Thyroid gland (tissue), 4 donors: ENCODE data around the gene PLCL1. TPM values are rescaled to one million over a fixed set of nuclear protein-coding genes. Genes with fewer than 3 reads are reported as not detected.
A peak's percentile ranks its signal among the peaks of the same experiment; 100 is the strongest.

Experiments
- DNase-seq, 2 donors: peaks; one replicate each; pipeline ENCODE4 v3.0.0-alpha.2; 2019
- H3K27ac ChIP-seq, 3 donors: fragments of 200-600 bp; sonication (generic); 1 replicate in 2 of 3; 2 replicates in 1 of 3; pipeline ENCODE4 v1.5.1; 2016 to 2019; ENCODE audit warnings: mild to moderate bottlenecking in 1 of 3, moderate library complexity in 1 of 3
- H3K27me3 ChIP-seq: fragments of 200-600 bp; sonication (generic); one replicate; pipeline ENCODE4 v1.5.1; 2019
- H3K36me3 ChIP-seq, 2 donors: fragments of 200-600 bp; sonication (generic); one replicate each; pipeline ENCODE4 v1.5.1; 2016 to 2019
- H3K4me1 ChIP-seq, 2 donors: fragments of 200-600 bp; sonication (generic); one replicate each; pipeline ENCODE4 v1.5.1; 2017 to 2019
- H3K4me3 ChIP-seq, 3 donors: fragments of 200-600 bp; sonication (generic); replicated peaks in 1 of 3; 1 replicate in 2 of 3; 2 replicates in 1 of 3; pipeline ENCODE4 v1.5.1; 2016; ENCODE audit warnings: mild to moderate bottlenecking in 1 of 3
- H3K9me3 ChIP-seq: fragments of 200-600 bp; sonication (generic); one replicate; pipeline ENCODE4 v1.5.1; 2017
- POLR2A ChIP-seq, 2 donors: fragments of 450-650 bp; IDR thresholded peaks; one replicate each; pipeline ENCODE4 v1.6.1; 2017; ENCODE audit warnings: antibody characterized with exemption in 2 of 2, mild to moderate bottlenecking in 2 of 2, moderate library complexity in 1 of 2
- WGBS, 2 donors: methylation state at CpG; one replicate each; pipeline ENCODE4 v1.1.5; 2017; 5-methylcytosine and 5-hydroxymethylcytosine counted together
- intact Hi-C: fragments of 100-400 bp; cut with DNase I; formaldehyde crosslinking; loops from one replicate; pipeline ENCODE4 v1.15.1; 2023
- total RNA-seq, 4 donors: library from RNA; depleted of rRNA; stranded (reverse); fragments of >200 nt; gene quantifications; one replicate each; pipeline ENCODE4 v1.2.3, GENCODE V29; 2016
- TF ChIP-seq, protein P1 (sequence below), 6 experiments: fragments of 200-600 bp in 3 of 6; fragments of 450-650 bp in 3 of 6; sonication (generic) in 3 of 6; IDR thresholded peaks; one replicate each; pipeline ENCODE4 v1.5.1; 2016 to 2019; ENCODE audit warnings: antibody characterized with exemption in 6 of 6, mild to moderate bottlenecking in 2 of 6, inconsistent platforms in 1 of 6, moderate library complexity in 1 of 6

The PLCL1 gene
- total RNA-seq, result 10 to 100 TPM in 2 of 4 donors, 1 to 10 TPM in 2; 9.1 to 11.8 (median 9.9) TPM

DNA sequence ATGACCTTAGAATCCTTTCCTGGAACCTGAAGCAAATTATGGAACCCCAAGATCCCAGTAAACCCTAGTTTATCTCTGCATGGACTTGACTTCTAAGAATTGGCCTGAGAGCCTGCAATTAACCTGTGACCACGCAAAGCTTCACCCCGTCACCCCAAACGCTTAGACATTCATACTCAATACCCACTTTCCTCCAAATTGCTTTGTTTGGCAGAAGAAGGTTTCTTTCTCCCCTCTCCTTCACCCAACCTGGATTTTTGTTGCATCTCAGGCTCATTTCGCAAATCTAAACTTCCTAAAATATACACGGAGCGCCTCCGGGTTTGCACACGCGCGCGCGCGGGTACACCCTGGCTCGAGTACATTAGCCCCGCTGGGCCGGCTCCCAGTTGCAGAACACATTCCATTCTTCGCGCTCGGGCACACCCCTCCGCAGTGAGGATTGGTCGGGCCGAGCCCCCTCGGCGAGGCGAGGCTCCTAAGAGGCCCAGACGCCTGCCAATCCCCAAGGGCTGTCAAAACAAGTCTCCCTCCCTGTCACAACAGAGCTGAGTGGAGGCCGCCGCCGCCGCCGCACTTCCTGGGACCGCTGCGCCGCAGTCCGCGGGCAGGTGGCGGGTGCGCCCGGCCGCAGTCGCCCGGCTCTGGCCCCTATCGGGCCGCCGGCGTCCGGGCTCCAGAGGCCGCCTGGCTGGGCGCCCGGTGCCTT is at the start of gene PLCL1:
PLCL1 (plus strand) TSS at position 545 of the 709 bp plus-strand sequence.
- peak within 1 kb of the TSS; percentile 42 to 87 (median 83) for H3K4me3 ChIP-seq
- H3K9me3 ChIP-seq, result no peaks in the 10 kb centered on the region
- WGBS, 2 donors, result 1 to 2% methylated on average over 28 to 40 of the region's 50 CpGs
- DNase-seq, result peak; percentile 97 to 98
- H3K27ac ChIP-seq, result peak within 1 kb of the TSS; percentile 23 to 82 (median 71)
- peaks cover 11 to 12% of the 10 kb centered on the region in 2 donors for H3K4me1 ChIP-seq
- peak; percentile 16 to 95 for TF ChIP-seq POLR2A (IDR thresholded peaks at IDR 0.05)
- TF ChIP-seq, protein P1, sequence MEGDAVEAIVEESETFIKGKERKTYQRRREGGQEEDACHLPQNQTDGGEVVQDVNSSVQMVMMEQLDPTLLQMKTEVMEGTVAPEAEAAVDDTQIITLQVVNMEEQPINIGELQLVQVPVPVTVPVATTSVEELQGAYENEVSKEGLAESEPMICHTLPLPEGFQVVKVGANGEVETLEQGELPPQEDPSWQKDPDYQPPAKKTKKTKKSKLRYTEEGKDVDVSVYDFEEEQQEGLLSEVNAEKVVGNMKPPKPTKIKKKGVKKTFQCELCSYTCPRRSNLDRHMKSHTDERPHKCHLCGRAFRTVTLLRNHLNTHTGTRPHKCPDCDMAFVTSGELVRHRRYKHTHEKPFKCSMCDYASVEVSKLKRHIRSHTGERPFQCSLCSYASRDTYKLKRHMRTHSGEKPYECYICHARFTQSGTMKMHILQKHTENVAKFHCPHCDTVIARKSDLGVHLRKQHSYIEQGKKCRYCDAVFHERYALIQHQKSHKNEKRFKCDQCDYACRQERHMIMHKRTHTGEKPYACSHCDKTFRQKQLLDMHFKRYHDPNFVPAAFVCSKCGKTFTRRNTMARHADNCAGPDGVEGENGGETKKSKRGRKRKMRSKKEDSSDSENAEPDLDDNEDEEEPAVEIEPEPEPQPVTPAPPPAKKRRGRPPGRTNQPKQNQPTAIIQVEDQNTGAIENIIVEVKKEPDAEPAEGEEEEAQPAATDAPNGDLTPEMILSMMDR (IDR thresholded peaks at IDR 0.05), result peak in 3 of 6 experiments; percentile 13 to 32 (median 29)
- intact Hi-C loops, result loop anchor here (5.0 kb wide), 2 partner anchors 323 to 493 kb away; no protein-coding TSS in a partner anchor
- no peaks in the 10 kb centered on the region for H3K27me3 ChIP-seq
- no peaks in the 10 kb centered on the region for H3K36me3 ChIP-seq

DNA sequence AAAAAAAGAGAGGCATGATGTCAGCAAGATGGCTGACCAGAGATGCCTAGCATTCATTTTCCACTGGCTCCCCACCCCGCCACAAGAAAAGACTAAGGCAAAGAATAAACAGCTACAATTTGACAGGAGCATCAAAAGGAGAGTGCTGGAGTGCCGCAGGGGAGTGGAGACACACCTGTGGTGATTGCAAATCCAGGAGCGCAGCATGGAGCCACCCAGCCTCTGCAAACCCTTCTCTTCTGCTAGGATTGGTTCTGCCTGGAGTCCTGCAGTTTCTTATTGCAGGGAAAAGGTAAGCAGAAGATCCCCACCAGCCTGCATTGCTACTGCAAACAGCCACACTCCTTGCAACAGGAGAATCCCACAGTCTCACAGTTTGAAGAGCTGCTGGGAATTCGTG is 45.4 kb upstream of the PLCL1 start:
- Histone ChIP-seq H3K36me3 (no peaks in the 10 kb centered on the region), H3K27me3 (no peaks in the 10 kb centered on the region), H3K9me3 (no peaks in the 10 kb centered on the region), H3K4me3 (no peak overlapping the region), H3K4me1 (no peaks in the 10 kb centered on the region), H3K27ac (no peak overlapping the region)
- WGBS, 2 donors, result 67 to 79% methylated on average over 4 of the region's 4 CpGs
- TF ChIP-seq, protein P1 (IDR thresholded peaks at IDR 0.05), result no peak
- no peak for TF ChIP-seq POLR2A (IDR thresholded peaks at IDR 0.05)
- DNase-seq, result no peak
- intact Hi-C loops, result no loop called here

- Histone ChIP-seq H3K27ac (no peak overlapping the region), H3K4me3 (no peak overlapping the region), H3K27me3 (no peaks in the 10 kb centered on the region), H3K36me3 (no peaks in the 10 kb centered on the region), H3K9me3 (no peaks in the 10 kb centered on the region), H3K4me1 (no peaks in the 10 kb centered on the region)
- intact Hi-C loops, result no loop called here
- WGBS, 2 donors, result 76 to 81% methylated on average over 6 to 7 of the region's 11 CpGs
- TF ChIP-seq, protein P1 (IDR thresholded peaks at IDR 0.05), result no peak
- no peak for TF ChIP-seq POLR2A (IDR thresholded peaks at IDR 0.05)
- DNase-seq, result no peak
Measured at GRCh38 chr2:197759625-197760292, 44.6 kb upstream of the PLCL1 start.

GRCh38 chr2:197760293-197760657 is 44.1 kb upstream of the PLCL1 start:
- no peak for DNase-seq
- no peak for TF ChIP-seq POLR2A (IDR thresholded peaks at IDR 0.05)
- TF ChIP-seq, protein P1 (IDR thresholded peaks at IDR 0.05), result no peak
- Histone ChIP-seq H3K4me3 (no peak overlapping the region), H3K36me3 (no peaks in the 10 kb centered on the region), H3K9me3 (no peaks in the 10 kb centered on the region), H3K27me3 (no peaks in the 10 kb centered on the region), H3K4me1 (no peaks in the 10 kb centered on the region), H3K27ac (no peak overlapping the region)
- 80 to 100% methylated on average over 1 to 2 of the region's 3 CpGs for WGBS, 2 donors
- intact Hi-C loops, result no loop called here
